Esophagus muscularis mucosa (tissue), 3 donors: ENCODE results near the gene DEUP1.

Experiments used
- CTCF ChIP-seq, 3 experiments: fragments of 200-600 bp in 2 of 3; fragments of 450-650 bp in 1 of 3; sonication (generic) in 2 of 3; IDR thresholded peaks; one replicate each; pipeline ENCODE4 v1.5.1; 2017 to 2019; ENCODE audit warnings: antibody characterized with exemption in 3 of 3, mild to moderate bottlenecking in 2 of 3, moderate library complexity in 1 of 3
- POLR2A ChIP-seq: fragments of 450-650 bp; IDR thresholded peaks from one replicate; pipeline ENCODE4 v1.6.1; 2017; ENCODE audit warnings: antibody characterized with exemption, moderate library complexity, mild to moderate bottlenecking, low read depth

- TF ChIP-seq CTCF (IDR thresholded peaks at IDR 0.05), result no peak
- no peak for TF ChIP-seq POLR2A
Observed at GRCh38 chr11:93482556-93482955, 152.0 kb downstream of the DEUP1 start.
